Right lobe of liver (tissue), 6 donors: Measurements from ENCODE around the gene HMGCS1. TPM values are rescaled to one million over a fixed set of nuclear protein-coding genes. Genes with fewer than 3 reads are reported as not detected.
"Not testable (repeated sequence)": the region's sequence is repeated elsewhere in the genome, so short reads cannot be mapped to it uniquely, and the experiment has no call there.

ENCODE experiments used
- ATAC-seq, 4 donors: fragments of 200-7000 bp; cut with Tn5 transposase; one replicate each; pipeline ENCODE4 v1.9.1; 2020; ENCODE audit warnings: mild to moderate bottlenecking in 4 of 4, moderate library complexity in 4 of 4
- DNase-seq, 3 donors: peaks; one replicate each; pipeline ENCODE4 v3.0.0-alpha.2; 2020
- H3K27ac ChIP-seq, 3 donors: fragments of 200-600 bp; one replicate each; pipeline ENCODE4 v1.8.0; 2022
- H3K27me3 ChIP-seq, 2 donors: fragments of 200-600 bp; one replicate each; pipeline ENCODE4 v1.8.0; 2022
- H3K36me3 ChIP-seq, 4 donors: fragments of 200-600 bp; sonication (generic) in 1 of 4; one replicate each; pipeline versions ENCODE4 v1.5.1 to v1.8.0; 2017 to 2022; ENCODE audit warnings: control low read depth in 1 of 4
- H3K4me1 ChIP-seq, 4 donors: fragments of 200-600 bp; sonication (generic) in 1 of 4; one replicate each; pipeline versions ENCODE4 v1.5.1 to v1.8.0; 2017 to 2022; ENCODE audit warnings: control low read depth in 1 of 4
- H3K4me3 ChIP-seq, 3 donors: fragments of 200-600 bp; one replicate each; pipeline ENCODE4 v1.8.0; 2022
- H3K9me3 ChIP-seq, 4 donors: fragments of 200-600 bp; sonication (generic) in 1 of 4; one replicate each; pipeline versions ENCODE4 v1.5.1 to v1.8.0; 2017 to 2022; ENCODE audit warnings: control low read depth in 1 of 4
- CTCF ChIP-seq, 4 donors: fragments of 200-600 bp in 3 of 4; fragments of 450-650 bp in 1 of 4; IDR thresholded peaks; one replicate each; pipeline versions ENCODE4 v1.5.1 to v1.8.0; 2016 to 2022; ENCODE audit warnings: antibody characterized with exemption in 4 of 4, mild to moderate bottlenecking in 2 of 4
- POLR2A ChIP-seq: fragments of 450-650 bp; IDR thresholded peaks from one replicate; pipeline ENCODE4 v1.6.1; 2017; ENCODE audit warnings: antibody characterized with exemption, mild to moderate bottlenecking
- WGBS: methylation state at CpG from one replicate; pipeline ENCODE4 v1.1.6; 2018; ENCODE audit warnings: low coverage, low lambda C conversion rate; ENCODE audit not compliant: insufficient coverage; ENCODE audit errors: missing lambda C conversion rate; 5-methylcytosine and 5-hydroxymethylcytosine counted together
- intact Hi-C, 2 donors: fragments of 100-400 bp; cut with DNase I; formaldehyde crosslinking; loops; one replicate each; pipeline versions ENCODE4 v1.11.2 to v1.14.1; 2022
- total RNA-seq, 6 experiments: library from RNA; depleted of rRNA in 2 of 6; stranded (reverse); fragments of >200 nt in 2 of 6; fragmentation: NEBNext Ultra II Directional in 3 of 6; extraction: Animal tissue kit (Norgen Biotek cat#: 25700) in 3 of 6; gene quantifications; one replicate each; pipeline versions ENCODE4 v1.1.0 to v1.2.4, GENCODE V29; 2016 to 2023
- donor health status: DM: no; HTN: yes; CAD: no.
- donor health status: DM: no; HTN: no; CAD: no.
- donor health status: DM: no; HTN: no; CAD: no.
- donor health status: DM: no; HTN: yes; CAD: no.
- donor health status: DM: no; HTN: yes; CAD: no.

Gene HMGCS1
- total RNA-seq, 6 experiments from 2014 or later: 27.9 to 341 (median 62.0) TPM

- WGBS: 15% methylated on average over 6 of the region's 6 CpGs
- TF ChIP-seq CTCF (IDR thresholded peaks at IDR 0.05): no peak
- TF ChIP-seq POLR2A: no peak
- intact Hi-C loops: no loop called here
- no peaks in the 10 kb centered on the region for H3K27me3 ChIP-seq
- DNase-seq: no peak
- H3K4me3 ChIP-seq: peak overlapping the region; percentile 87 to 89 (median 87)
- H3K36me3 ChIP-seq: no peaks in the 10 kb centered on the region
- H3K27ac ChIP-seq: peak overlapping the region; percentile 94 to 95 (median 95)
- ATAC-seq: no peak
- no peaks in the 10 kb centered on the region for H3K9me3 ChIP-seq
- H3K4me1 ChIP-seq: peaks cover 0 to 46% (median 13%) of the 10 kb centered on the region in 4 donors
Measured at GRCh38 chr5:43312076-43312661, 1.0 kb downstream of the HMGCS1 start.

DNA sequence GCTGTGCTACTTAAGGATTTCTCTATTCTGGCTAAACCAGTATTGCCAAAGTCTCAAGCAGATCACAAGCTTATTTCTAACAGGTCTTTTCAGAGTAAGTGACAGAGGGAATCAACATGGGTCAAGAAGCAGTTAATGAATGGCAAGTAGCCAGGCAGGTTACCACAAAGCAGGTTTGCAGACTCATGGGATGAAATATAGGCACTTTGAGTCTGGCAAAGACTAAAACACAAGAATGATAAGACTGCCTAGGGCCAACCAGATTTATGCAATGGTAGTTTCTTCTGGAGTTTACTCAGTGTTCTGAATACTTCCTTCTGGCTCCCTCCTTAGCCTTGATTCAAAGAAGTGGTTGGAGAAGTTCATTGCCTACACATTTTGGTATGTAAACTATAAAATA is 3.6 kb downstream of the HMGCS1 start:
- ATAC-seq: no peak
- Histone ChIP-seq H3K4me1 (peaks cover 0 to 63% (median 16%) of the 10 kb centered on the region in 4 donors), H3K9me3 (no peaks in the 10 kb centered on the region), H3K27ac (no peak overlapping the region), H3K36me3 (no peaks in the 10 kb centered on the region), H3K27me3 (no peaks in the 10 kb centered on the region), H3K4me3 (no peak overlapping the region)
- no peak for DNase-seq
- intact Hi-C loops: no loop called here
- TF ChIP-seq POLR2A: no peak
- no peak for TF ChIP-seq CTCF (IDR thresholded peaks at IDR 0.05)

DNA sequence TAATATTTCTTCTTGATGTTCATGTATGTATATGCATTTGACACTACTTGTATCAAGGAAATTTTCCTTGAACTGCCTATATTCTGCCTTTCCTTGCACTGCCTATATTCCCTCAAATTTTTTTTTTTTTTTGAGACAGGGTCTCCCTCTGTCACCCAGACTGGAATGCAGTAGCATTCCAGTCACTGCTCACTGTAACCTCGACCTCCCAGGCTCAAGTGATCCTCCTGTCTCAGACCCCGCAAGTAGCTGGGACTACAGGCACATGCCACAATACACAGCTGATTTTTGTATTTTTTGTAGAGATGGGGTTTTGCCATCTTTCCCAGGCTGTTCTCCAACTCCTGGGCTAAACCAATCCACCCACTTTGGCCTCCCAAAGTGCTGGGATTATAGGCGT is 4.1 kb downstream of the HMGCS1 start:
- no peak for DNase-seq
- intact Hi-C loops: no loop called here
- Histone ChIP-seq H3K4me3 (no peak overlapping the region), H3K36me3 (no peaks in the 10 kb centered on the region), H3K27ac (no peak overlapping the region), H3K4me1 (peaks cover 0 to 63% (median 16%) of the 10 kb centered on the region in 4 donors), H3K9me3 (no peaks in the 10 kb centered on the region), H3K27me3 (no peaks in the 10 kb centered on the region)
- 47% methylated on average over 3 of the region's 3 CpGs for WGBS
- no peak for ATAC-seq
- no peak for TF ChIP-seq POLR2A

DNA sequence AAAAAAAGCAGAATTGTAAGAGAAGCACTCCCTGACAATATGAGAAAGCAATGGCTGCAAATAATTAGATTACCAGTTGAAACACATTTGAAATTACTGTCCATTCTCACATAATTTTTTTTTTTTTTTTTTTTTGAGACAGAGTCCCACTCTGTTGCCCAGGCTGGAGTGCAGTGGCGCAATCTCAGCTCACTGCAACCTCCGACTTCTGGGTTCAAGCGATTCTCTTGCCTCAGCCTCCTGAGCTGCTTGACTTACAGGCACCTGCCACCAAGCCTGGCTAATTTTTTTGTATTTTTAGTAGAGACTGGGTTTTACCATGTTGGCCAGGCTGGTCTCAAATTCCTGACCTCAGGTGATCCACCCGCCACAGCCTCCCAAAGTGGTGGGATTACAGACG is 6.3 kb downstream of the HMGCS1 start:
- H3K27me3 ChIP-seq, intact Hi-C loops, H3K4me3 ChIP-seq, H3K27ac ChIP-seq, H3K36me3 ChIP-seq, ATAC-seq, DNase-seq, H3K9me3 ChIP-seq: not testable (repeated sequence)
- WGBS: 67% methylated on average over 3 of the region's 5 CpGs
- peaks cover 0 to 72% (median 14%) of the 10 kb centered on the region in 4 donors for H3K4me1 ChIP-seq

DNA sequence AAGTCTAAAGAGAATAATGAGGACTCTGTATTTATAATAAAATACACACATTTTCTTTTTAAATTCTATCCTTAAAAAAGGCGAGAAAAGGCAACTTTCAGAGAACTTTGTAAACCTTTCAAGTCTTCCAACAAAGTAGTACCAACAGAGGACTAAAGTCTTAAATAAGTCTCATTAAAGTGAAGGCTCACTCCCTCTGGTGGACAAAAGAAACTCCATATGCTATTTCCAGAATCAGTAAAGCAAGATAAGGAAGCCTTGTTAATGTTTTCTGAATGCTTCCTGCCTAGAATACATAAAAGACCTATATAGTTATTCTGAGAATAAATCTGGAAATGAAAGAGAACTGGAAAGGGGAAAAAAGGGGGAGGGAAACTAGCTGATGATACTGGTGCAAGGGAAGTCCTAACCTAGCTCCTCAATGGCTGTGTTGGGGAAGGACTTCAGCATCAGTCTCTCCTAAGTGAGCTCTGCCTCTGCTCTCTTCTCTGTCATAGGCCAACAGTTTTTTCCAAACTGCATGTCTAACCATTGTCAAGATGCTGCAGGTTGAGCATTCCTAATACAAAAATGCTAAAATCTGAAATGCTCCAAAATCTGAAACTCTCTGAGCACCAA is 7.2 kb downstream of the HMGCS1 start:
- intact Hi-C loops: no loop called here
- no peak overlapping the region for H3K4me3 ChIP-seq
- ATAC-seq (peak; percentile 50 to 81 (median 76)), DNase-seq (no peak)
- TF ChIP-seq CTCF (IDR thresholded peaks at IDR 0.05) (peak; percentile 62 to 76 (median 66)), POLR2A (no peak)
- H3K27ac ChIP-seq: peak overlapping the region in 1 of 3 donors; percentile 48
- no peaks in the 10 kb centered on the region for H3K27me3 ChIP-seq
- H3K4me1 ChIP-seq: peaks cover 0 to 76% (median 13%) of the 10 kb centered on the region in 4 donors
- H3K36me3 ChIP-seq: no peaks in the 10 kb centered on the region
- no peaks in the 10 kb centered on the region for H3K9me3 ChIP-seq
- 38% methylated on average over 1 of the region's 1 CpG for WGBS
